Measurements from ENCODE around the gene COX7A2L.

Gene COX7A2L, protein sequence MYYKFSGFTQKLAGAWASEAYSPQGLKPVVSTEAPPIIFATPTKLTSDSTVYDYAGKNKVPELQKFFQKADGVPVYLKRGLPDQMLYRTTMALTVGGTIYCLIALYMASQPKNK

DNA sequence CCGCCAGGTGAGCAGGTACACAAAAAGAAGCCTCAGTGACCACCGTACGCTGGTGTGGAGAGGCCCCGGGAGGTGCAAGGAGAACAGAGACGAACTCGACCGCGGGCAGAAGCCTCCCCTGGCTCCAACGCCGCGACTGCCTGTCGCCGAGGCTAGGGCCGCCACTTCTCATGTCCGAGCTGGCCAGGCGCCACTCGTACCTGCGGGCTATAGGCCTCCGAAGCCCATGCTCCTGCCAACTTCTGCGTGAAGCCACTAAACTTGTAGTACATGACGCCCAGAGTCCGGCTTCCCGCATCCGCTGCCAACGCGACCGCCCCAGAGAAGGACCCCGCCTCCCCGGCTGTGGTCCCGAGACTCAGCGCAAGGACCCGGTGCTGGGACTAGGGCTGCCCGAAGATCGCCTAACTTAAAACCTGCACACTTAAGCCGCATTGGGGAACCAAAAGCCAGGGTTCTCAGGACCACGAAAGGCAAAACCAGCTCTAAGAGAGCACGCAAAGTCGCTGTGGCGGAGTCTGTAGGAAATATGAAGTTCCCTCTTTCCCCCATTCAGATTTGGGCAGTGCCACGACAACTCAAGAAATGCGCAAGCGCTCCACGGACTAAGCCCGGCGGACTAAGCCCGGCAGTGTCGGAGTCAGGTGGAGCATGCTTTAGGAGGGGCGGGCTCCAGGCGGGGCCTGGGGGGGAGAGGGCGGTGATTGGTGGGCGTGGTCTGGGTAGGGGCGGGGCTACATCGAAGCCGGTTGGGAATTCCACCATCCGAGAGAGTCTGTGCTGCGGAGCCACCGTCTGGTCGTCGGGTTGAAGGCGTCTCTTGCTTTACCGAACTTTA, at the start of gene COX7A2L:
Gene COX7A2L (minus strand): TSS at position 328 of the 838 bp plus-strand sequence. CDS start 56 bp downstream, at position 272.
- H3F3A ChIP-seq (ENCODE audit: insufficient read depth, low read length): peaks cover 14% of the 10 kb centered on the region
- no peaks in the 10 kb centered on the region for H3K9me3 ChIP-seq (replicated peaks; ENCODE audit: insufficient read depth, low read length)
- peak within 1 kb of the TSS; percentile 86 for H3K27ac ChIP-seq (ENCODE audit: low read length)
- peaks cover 3% of the 10 kb centered on the region; the same call in 1 of the 2 replicates for H4K20me1 ChIP-seq (ENCODE audit: insufficient read depth, low read length)
- DNase-seq: peak; percentile 96
- H3K79me2 ChIP-seq (ENCODE audit: low read length): peaks cover 49% of the 10 kb centered on the region
- peak within 1 kb of the TSS; percentile 71 for H3K4me3 ChIP-seq (ENCODE audit: low read length)
- peak; percentile 34 for TF ChIP-seq CTCF (IDR thresholded peaks at IDR 0.05; ENCODE audit: low read length)
- no peak for TF ChIP-seq EZH2phosphoT487 (IDR thresholded peaks at IDR 0.05; ENCODE audit: low read length)
- TF ChIP-seq EZH2 (optimal IDR thresholded peaks at IDR 0.05; ENCODE audit: low read depth, low read length): no peak
- no peaks in the 10 kb centered on the region for H3K27me3 ChIP-seq (replicated peaks; ENCODE audit: insufficient read depth, low read length)
- peak within 1 kb of the TSS; percentile 67 for H2AFZ ChIP-seq (ENCODE audit: low read length)
- H3K9me2 ChIP-seq (replicated peaks; ENCODE audit: insufficient read depth, low read length): no peaks in the 10 kb centered on the region
- peaks cover 11% of the 10 kb centered on the region for H3K4me1 ChIP-seq (ENCODE audit: low read length)
- H3K4me2 ChIP-seq (ENCODE audit: low read depth, low read length): peak within 1 kb of the TSS; percentile 91
- H3K9ac ChIP-seq (ENCODE audit: low read length): peak within 1 kb of the TSS; percentile 86
- no peaks in the 10 kb centered on the region for H3K36me3 ChIP-seq (replicated peaks; ENCODE audit: insufficient read depth, low read length)

- no peaks in the 10 kb centered on the region for H3K36me3 ChIP-seq (replicated peaks; ENCODE audit: insufficient read depth, low read length)
- H3K9me3 ChIP-seq (replicated peaks; ENCODE audit: insufficient read depth, low read length): no peaks in the 10 kb centered on the region
- no peaks in the 10 kb centered on the region for H4K20me1 ChIP-seq (ENCODE audit: insufficient read depth, low read length)
- H3K27me3 ChIP-seq (replicated peaks; ENCODE audit: insufficient read depth, low read length): no peaks in the 10 kb centered on the region
- DNase-seq: no peak
- H3K9me2 ChIP-seq (replicated peaks; ENCODE audit: insufficient read depth, low read length): no peaks in the 10 kb centered on the region
- no peak overlapping the region for H3K9ac ChIP-seq (ENCODE audit: low read length)
- no peak overlapping the region for H2AFZ ChIP-seq (ENCODE audit: low read length)
- no peak for TF ChIP-seq CTCF (IDR thresholded peaks at IDR 0.05; ENCODE audit: low read length)
- TF ChIP-seq EZH2 (optimal IDR thresholded peaks at IDR 0.05; ENCODE audit: low read depth, low read length): no peak
- TF ChIP-seq EZH2phosphoT487 (IDR thresholded peaks at IDR 0.05; ENCODE audit: low read length): no peak
- no peaks in the 10 kb centered on the region for H3K79me2 ChIP-seq (ENCODE audit: low read length)
- H3K4me1 ChIP-seq (ENCODE audit: low read length): no peaks in the 10 kb centered on the region
- no peaks in the 10 kb centered on the region for H3F3A ChIP-seq (ENCODE audit: insufficient read depth, low read length)
- no peak overlapping the region for H3K4me3 ChIP-seq (ENCODE audit: low read length)
- H3K27ac ChIP-seq (ENCODE audit: low read length): no peak overlapping the region
- H3K4me2 ChIP-seq (ENCODE audit: low read depth, low read length): no peak overlapping the region
These were observed 47.0 kb upstream of the COX7A2L start for GRCh38 chr2:42408009-42408408.

DNA sequence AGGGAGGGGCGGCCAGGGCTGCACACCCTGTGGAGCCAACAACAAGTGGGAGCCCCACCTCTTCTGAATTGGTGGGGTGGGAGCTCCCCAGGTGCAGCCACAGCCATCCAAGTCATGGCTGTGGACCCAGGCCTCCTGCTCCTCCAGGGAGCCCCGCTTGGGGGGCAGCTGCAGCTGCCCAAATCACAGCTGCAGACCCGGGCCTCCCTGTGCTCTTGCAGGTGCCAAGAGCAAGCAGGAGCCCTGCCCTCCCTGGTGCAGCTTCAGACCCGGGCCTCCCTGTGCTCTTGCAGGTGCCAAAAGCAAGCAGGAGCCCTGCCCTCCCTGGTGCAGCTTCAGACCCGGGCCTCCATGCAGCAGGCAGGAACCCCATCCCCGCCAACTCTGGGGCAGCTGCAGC, 46.5 kb upstream of the COX7A2L start:
- no peak overlapping the region for H3K4me3 ChIP-seq (ENCODE audit: low read length)
- no peaks in the 10 kb centered on the region for H3K36me3 ChIP-seq (replicated peaks; ENCODE audit: insufficient read depth, low read length)
- no peaks in the 10 kb centered on the region for H3F3A ChIP-seq (ENCODE audit: insufficient read depth, low read length)
- H3K27ac ChIP-seq (ENCODE audit: low read length): no peak overlapping the region
- H3K79me2 ChIP-seq (ENCODE audit: low read length): no peaks in the 10 kb centered on the region
- no peaks in the 10 kb centered on the region for H3K27me3 ChIP-seq (replicated peaks; ENCODE audit: insufficient read depth, low read length)
- no peak overlapping the region for H2AFZ ChIP-seq (ENCODE audit: low read length)
- H3K9me2 ChIP-seq (replicated peaks; ENCODE audit: insufficient read depth, low read length): no peaks in the 10 kb centered on the region
- no peaks in the 10 kb centered on the region for H3K9me3 ChIP-seq (replicated peaks; ENCODE audit: insufficient read depth, low read length)
- no peak overlapping the region for H3K9ac ChIP-seq (ENCODE audit: low read length)
- DNase-seq: no peak
- no peak overlapping the region for H3K4me2 ChIP-seq (ENCODE audit: low read depth, low read length)
- no peaks in the 10 kb centered on the region for H4K20me1 ChIP-seq (ENCODE audit: insufficient read depth, low read length)
- no peaks in the 10 kb centered on the region for H3K4me1 ChIP-seq (ENCODE audit: low read length)
- TF ChIP-seq EZH2phosphoT487 (IDR thresholded peaks at IDR 0.05; ENCODE audit: low read length) (no peak), CTCF (IDR thresholded peaks at IDR 0.05; ENCODE audit: low read length) (no peak), EZH2 (optimal IDR thresholded peaks at IDR 0.05; ENCODE audit: low read depth, low read length) (no peak)
